Endothelial cell of umbilical vein (primary cell): ENCODE measurements around the gene MT1X.

Experiments used
- EZH2 ChIP-seq: IDR thresholded peaks from 2 replicates; pipeline ENCODE4 v1.6.1; 2012; ENCODE audit warnings: borderline replicate concordance, low read depth, mild to moderate bottlenecking, moderate library complexity, low read length, inconsistent platforms; ENCODE audit not compliant: severe bottlenecking
- JUN ChIP-seq: IDR thresholded peaks from 2 replicates; pipeline ENCODE4 v1.6.1; 2011; ENCODE audit warnings: borderline replicate concordance, low read depth; ENCODE audit not compliant: insufficient read length, insufficient read depth
- POLR2A ChIP-seq: IDR thresholded peaks from 2 replicates; pipeline ENCODE4 v1.6.1; 2012; ENCODE audit warnings: low read depth, mild to moderate bottlenecking, control low read depth, low read length
- POLR2AphosphoS5 ChIP-seq: IDR thresholded peaks from 2 replicates; pipeline ENCODE4 v1.6.1; 2012; ENCODE audit warnings: low read depth, mild to moderate bottlenecking, control low read depth, low read length, moderate library complexity; ENCODE audit not compliant: insufficient read depth
- TF ChIP-seq, protein P1 (sequence below), 2 donors: IDR thresholded peaks; 1 replicate in 1 of 2; 2 replicates in 1 of 2; pipeline ENCODE4 v1.5.1; 2011; ENCODE audit warnings: low read length in 2 of 2, mild to moderate bottlenecking in 2 of 2, moderate library complexity in 2 of 2, control low read depth in 1 of 2, inconsistent platforms in 1 of 2, low read depth in 1 of 2; ENCODE audit not compliant: insufficient read depth in 1 of 2; ENCODE audit errors: extremely low read depth in 1 of 2

DNA sequence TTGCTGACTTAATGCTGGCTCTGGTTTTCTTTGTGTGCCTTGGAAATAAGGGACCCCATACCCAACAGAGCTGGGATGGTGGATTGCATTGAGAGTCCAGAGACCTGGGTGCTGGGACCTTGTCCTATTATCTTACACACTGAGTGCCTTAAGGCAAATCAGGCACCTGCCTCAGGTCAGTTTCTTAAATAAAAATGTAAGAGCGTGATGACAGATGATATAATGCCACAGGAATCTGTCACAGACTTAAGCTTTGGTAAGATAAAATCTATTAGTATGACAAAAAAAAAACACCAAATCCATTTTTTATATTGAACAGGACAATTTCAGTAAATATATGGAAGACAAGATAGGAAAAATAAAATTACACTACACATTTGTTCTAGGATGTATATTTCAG is 42.2 kb upstream of the MT1X start:
- TF ChIP-seq POLR2A = no peak
- no peak for TF ChIP-seq POLR2AphosphoS5
- TF ChIP-seq, protein P1, sequence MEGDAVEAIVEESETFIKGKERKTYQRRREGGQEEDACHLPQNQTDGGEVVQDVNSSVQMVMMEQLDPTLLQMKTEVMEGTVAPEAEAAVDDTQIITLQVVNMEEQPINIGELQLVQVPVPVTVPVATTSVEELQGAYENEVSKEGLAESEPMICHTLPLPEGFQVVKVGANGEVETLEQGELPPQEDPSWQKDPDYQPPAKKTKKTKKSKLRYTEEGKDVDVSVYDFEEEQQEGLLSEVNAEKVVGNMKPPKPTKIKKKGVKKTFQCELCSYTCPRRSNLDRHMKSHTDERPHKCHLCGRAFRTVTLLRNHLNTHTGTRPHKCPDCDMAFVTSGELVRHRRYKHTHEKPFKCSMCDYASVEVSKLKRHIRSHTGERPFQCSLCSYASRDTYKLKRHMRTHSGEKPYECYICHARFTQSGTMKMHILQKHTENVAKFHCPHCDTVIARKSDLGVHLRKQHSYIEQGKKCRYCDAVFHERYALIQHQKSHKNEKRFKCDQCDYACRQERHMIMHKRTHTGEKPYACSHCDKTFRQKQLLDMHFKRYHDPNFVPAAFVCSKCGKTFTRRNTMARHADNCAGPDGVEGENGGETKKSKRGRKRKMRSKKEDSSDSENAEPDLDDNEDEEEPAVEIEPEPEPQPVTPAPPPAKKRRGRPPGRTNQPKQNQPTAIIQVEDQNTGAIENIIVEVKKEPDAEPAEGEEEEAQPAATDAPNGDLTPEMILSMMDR (IDR thresholded peaks at IDR 0.05; ENCODE audit: extremely low read depth in 1 of 2, insufficient read depth in 1 of 2, low read depth in 1 of 2, low read length in 2 of 2) = no peak
- TF ChIP-seq EZH2 = no peak
- no peak for TF ChIP-seq JUN
